Loucy (cell line): ENCODE results near the gene ADRA2A.

Experiments
- H2AFZ ChIP-seq: fragments of 200-600 bp; sonication (generic); 2 replicates; pipeline ENCODE4 v1.6.0; 2016; ENCODE audit warnings: antibody characterized with exemption, mild to moderate bottlenecking, low read length, moderate library complexity
- H3F3A ChIP-seq: fragments of 200-600 bp; 2 replicates; pipeline ENCODE4 v1.6.0; 2016; ENCODE audit warnings: antibody characterized with exemption, low read depth, mild to moderate bottlenecking
- H3K27me3 ChIP-seq: fragments of 200-600 bp; sonication (generic); 2 replicates; pipeline ENCODE4 v1.6.1; 2014; ENCODE audit warnings: low read length, mild to moderate bottlenecking; ENCODE audit not compliant: insufficient read depth, poor library complexity, severe bottlenecking
- H3K36me3 ChIP-seq: fragments of 200-600 bp; sonication (generic); 2 replicates; pipeline ENCODE4 v1.6.1; 2016; ENCODE audit warnings: low read length; ENCODE audit not compliant: insufficient read depth
- H3K4me1 ChIP-seq: fragments of 200-600 bp; sonication (generic); 2 replicates; pipeline ENCODE4 v1.5.1; 2014; ENCODE audit warnings: low read length, mild to moderate bottlenecking; ENCODE audit not compliant: insufficient read depth, poor library complexity, severe bottlenecking
- H3K4me2 ChIP-seq: fragments of 200-600 bp; sonication (generic); 2 replicates; pipeline ENCODE4 v1.6.0; 2014; ENCODE audit warnings: antibody characterized with exemption, low read length, low read depth, mild to moderate bottlenecking; ENCODE audit not compliant: poor library complexity, severe bottlenecking
- H3K4me3 ChIP-seq: fragments of 200-600 bp; sonication (generic); 2 replicates; pipeline ENCODE4 v1.5.1; 2014; ENCODE audit warnings: low read length, mild to moderate bottlenecking, mixed read lengths; ENCODE audit not compliant: poor library complexity, severe bottlenecking
- H3K79me2 ChIP-seq: fragments of 200-600 bp; sonication (generic); 2 replicates; pipeline ENCODE4 v1.6.1; 2014; ENCODE audit warnings: low read length; ENCODE audit not compliant: insufficient read depth
- H3K9ac ChIP-seq: fragments of 200-600 bp; sonication (generic); 2 replicates; pipeline ENCODE4 v1.6.0; 2014; ENCODE audit warnings: mild to moderate bottlenecking, low read depth, low read length, moderate library complexity; ENCODE audit not compliant: poor library complexity, severe bottlenecking
- H3K9me2 ChIP-seq: fragments of 200-600 bp; sonication (generic); replicated peaks from 2 replicates; pipeline ENCODE4 v1.6.1; 2016; ENCODE audit warnings: low read depth, low read length, mixed read lengths
- H3K9me3 ChIP-seq: fragments of 200-600 bp; sonication (generic); 2 replicates; pipeline ENCODE4 v1.6.1; 2014; ENCODE audit warnings: mild to moderate bottlenecking, antibody characterized with exemption, low read length, low read depth; ENCODE audit not compliant: insufficient read depth
- H4K20me1 ChIP-seq: fragments of 200-600 bp; sonication (generic); 2 replicates; pipeline ENCODE4 v1.6.0; 2014; ENCODE audit warnings: antibody characterized with exemption, low read length, mild to moderate bottlenecking; ENCODE audit not compliant: insufficient read depth, poor library complexity, severe bottlenecking
- EZH2phosphoT487 ChIP-seq: fragments of 200-600 bp; IDR thresholded peaks from 2 replicates; pipeline ENCODE4 v1.6.1; 2018; ENCODE audit warnings: antibody characterized with exemption, mild to moderate bottlenecking, moderate library complexity, borderline replicate concordance
- TF ChIP-seq, protein P1 (sequence below): fragments of 200-600 bp; sonication (generic); conservative IDR thresholded peaks from 2 replicates; pipeline ENCODE4 v1.5.1; 2014; ENCODE audit warnings: mild to moderate bottlenecking, antibody characterized with exemption, low read length

The ADRA2A gene

DNA sequence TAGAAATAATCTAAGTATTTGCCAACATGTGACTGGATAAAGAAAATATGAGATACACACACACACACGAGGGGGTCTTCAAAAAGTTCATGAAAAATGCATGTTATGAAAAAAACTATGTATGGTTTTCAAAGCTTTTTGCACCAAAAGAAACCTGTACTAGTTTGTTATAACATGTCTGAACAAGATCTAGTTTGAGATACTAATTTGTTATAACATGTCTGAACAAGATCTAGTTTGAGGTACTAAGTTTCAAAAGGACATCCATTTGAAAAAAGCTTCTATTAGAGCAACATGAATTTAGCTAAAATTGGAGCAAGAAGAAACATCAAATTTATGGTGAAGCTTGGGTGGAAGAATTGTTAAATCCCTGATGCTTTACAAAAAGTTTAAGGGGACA lies 19.8 kb upstream of the ADRA2A start:
- Histone ChIP-seq H3K4me2 (no peak overlapping the region), H3K36me3 (no peaks in the 10 kb centered on the region), H2AFZ (no peak overlapping the region), H3K9ac (no peak overlapping the region), H4K20me1 (no peaks in the 10 kb centered on the region), H3K9me2 (no peaks in the 10 kb centered on the region), H3K27me3 (no peaks in the 10 kb centered on the region), H3K79me2 (no peaks in the 10 kb centered on the region), H3K4me1 (no peaks in the 10 kb centered on the region), H3K9me3 (no peaks in the 10 kb centered on the region), H3F3A (no peaks in the 10 kb centered on the region), H3K4me3 (no peak overlapping the region)
- TF ChIP-seq, protein P1, sequence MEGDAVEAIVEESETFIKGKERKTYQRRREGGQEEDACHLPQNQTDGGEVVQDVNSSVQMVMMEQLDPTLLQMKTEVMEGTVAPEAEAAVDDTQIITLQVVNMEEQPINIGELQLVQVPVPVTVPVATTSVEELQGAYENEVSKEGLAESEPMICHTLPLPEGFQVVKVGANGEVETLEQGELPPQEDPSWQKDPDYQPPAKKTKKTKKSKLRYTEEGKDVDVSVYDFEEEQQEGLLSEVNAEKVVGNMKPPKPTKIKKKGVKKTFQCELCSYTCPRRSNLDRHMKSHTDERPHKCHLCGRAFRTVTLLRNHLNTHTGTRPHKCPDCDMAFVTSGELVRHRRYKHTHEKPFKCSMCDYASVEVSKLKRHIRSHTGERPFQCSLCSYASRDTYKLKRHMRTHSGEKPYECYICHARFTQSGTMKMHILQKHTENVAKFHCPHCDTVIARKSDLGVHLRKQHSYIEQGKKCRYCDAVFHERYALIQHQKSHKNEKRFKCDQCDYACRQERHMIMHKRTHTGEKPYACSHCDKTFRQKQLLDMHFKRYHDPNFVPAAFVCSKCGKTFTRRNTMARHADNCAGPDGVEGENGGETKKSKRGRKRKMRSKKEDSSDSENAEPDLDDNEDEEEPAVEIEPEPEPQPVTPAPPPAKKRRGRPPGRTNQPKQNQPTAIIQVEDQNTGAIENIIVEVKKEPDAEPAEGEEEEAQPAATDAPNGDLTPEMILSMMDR: no peak

DNA sequence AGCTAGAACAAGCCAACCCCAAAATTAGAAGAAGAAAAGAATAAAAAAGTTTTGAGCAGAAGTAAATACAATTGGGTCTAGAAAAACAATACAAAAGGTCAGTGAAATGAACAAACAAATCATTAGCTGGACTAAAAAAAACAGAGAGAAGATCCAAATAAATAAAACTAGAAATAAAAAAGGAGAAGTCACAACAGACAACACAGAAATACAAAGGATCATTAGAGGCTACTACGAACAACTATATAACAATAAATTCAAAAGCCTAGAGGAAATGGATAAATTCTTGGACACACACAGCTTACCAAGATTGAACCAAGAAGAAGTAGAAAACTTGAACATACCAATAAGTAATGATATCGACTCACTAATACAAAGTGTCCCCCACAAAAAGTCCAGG lies 13.4 kb upstream of the ADRA2A start:
- TF ChIP-seq, protein P1: no peak
- TF ChIP-seq EZH2phosphoT487: no peak
- Histone ChIP-seq H3K27me3 (no peaks in the 10 kb centered on the region), H3K4me3 (no peak overlapping the region), H3K4me1 (no peaks in the 10 kb centered on the region), H3K9me2 (no peaks in the 10 kb centered on the region), H3K79me2 (no peaks in the 10 kb centered on the region), H3K4me2 (no peak overlapping the region), H3K9ac (no peak overlapping the region), H3F3A (no peaks in the 10 kb centered on the region), H2AFZ (no peak overlapping the region), H3K36me3 (no peaks in the 10 kb centered on the region), H4K20me1 (no peaks in the 10 kb centered on the region), H3K9me3 (no peaks in the 10 kb centered on the region)

DNA sequence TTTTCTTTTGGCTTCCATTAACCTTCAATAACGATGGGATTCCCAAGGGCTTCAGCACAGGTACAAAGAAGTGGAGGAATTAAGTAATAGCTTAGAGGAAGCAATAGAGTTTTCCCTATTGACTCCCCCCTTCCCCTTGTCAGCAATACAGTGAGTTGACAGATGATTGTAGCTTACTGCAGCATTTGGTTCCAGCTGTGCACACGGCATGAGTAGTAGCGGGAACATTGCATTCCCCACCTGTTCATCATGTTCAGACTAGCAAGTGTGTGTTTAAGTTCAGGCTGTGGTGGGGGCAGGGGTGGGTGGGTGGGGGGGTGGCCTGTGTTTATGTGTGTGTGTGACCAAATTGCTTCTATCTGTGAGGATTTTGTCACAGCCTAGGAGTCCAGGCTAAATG lies 4.6 kb upstream of the ADRA2A start:
- no peaks in the 10 kb centered on the region for H3K27me3 ChIP-seq
- no peak overlapping the region for H2AFZ ChIP-seq
- H3K9ac ChIP-seq: no peak overlapping the region
- no peaks in the 10 kb centered on the region for H3K36me3 ChIP-seq
- H3F3A ChIP-seq: no peaks in the 10 kb centered on the region
- H3K9me3 ChIP-seq: no peaks in the 10 kb centered on the region
- no peaks in the 10 kb centered on the region for H4K20me1 ChIP-seq
- no peaks in the 10 kb centered on the region for H3K4me1 ChIP-seq
- H3K4me2 ChIP-seq: no peak overlapping the region
- H3K4me3 ChIP-seq: no peak overlapping the region
- no peaks in the 10 kb centered on the region for H3K79me2 ChIP-seq
- TF ChIP-seq EZH2phosphoT487: no peak
- TF ChIP-seq, protein P1: no peak
- no peaks in the 10 kb centered on the region for H3K9me2 ChIP-seq
